Right lobe of liver (tissue), 4 donors: ENCODE measurements around the gene MAP2K6.

ENCODE experiments used
- POLR2A ChIP-seq: fragments of 450-650 bp; IDR thresholded peaks from one replicate; pipeline ENCODE4 v1.6.1; 2017; ENCODE audit warnings: antibody characterized with exemption, mild to moderate bottlenecking
- TF ChIP-seq, protein P1 (sequence below), 4 donors: fragments of 200-600 bp in 3 of 4; fragments of 450-650 bp in 1 of 4; IDR thresholded peaks; one replicate each; pipeline versions ENCODE4 v1.5.1 to v1.8.0; 2016 to 2022; ENCODE audit warnings: antibody characterized with exemption in 4 of 4, mild to moderate bottlenecking in 2 of 4
- donor health status: DM: no; HTN: no; CAD: no.
- donor health status: DM: no; HTN: no; CAD: no.
- donor health status: DM: no; HTN: yes; CAD: no.

DNA sequence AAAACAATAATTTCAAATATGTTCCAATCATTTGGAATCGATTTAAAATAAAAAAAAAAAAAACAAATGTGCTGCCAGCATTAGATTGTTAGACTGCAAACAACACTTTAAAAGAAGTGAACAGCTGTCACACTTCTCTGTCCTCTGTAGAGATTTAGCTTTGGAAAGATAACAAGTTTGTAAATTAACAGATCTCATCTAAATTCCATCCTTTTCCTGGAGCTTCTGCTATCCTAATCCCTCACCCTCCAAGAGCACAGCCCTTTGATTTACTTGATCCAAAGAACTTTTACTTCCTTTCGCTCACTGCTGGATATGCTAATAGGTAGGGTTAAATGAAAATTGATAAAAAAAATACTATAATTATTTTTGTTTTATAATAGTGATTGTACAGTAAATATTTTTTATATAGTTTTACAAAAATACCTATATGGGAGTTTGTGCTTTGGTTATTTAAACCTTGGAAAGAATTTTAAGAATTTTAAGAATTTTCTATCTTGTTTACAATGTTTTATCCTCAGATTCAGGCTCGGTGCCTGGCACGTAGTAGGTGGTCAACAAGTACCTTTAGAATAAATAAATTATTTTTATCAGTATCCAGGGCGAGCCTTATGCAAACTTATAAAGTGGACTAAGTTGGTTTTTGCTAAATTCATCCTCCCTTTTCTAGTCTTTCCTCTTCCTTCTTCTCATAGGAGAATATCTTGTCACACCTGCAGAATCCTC lies 21.6 kb downstream of the MAP2K6 start:
- TF ChIP-seq POLR2A = no peak
- TF ChIP-seq, protein P1, sequence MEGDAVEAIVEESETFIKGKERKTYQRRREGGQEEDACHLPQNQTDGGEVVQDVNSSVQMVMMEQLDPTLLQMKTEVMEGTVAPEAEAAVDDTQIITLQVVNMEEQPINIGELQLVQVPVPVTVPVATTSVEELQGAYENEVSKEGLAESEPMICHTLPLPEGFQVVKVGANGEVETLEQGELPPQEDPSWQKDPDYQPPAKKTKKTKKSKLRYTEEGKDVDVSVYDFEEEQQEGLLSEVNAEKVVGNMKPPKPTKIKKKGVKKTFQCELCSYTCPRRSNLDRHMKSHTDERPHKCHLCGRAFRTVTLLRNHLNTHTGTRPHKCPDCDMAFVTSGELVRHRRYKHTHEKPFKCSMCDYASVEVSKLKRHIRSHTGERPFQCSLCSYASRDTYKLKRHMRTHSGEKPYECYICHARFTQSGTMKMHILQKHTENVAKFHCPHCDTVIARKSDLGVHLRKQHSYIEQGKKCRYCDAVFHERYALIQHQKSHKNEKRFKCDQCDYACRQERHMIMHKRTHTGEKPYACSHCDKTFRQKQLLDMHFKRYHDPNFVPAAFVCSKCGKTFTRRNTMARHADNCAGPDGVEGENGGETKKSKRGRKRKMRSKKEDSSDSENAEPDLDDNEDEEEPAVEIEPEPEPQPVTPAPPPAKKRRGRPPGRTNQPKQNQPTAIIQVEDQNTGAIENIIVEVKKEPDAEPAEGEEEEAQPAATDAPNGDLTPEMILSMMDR (IDR thresholded peaks at IDR 0.05) = no peak
